PC-3 (cell line): ENCODE results near the gene NTM. TPM values are rescaled to one million over a fixed set of nuclear protein-coding genes. Genes with fewer than 3 reads are reported as not detected.

Experiments used
- ATAC-seq: fragments of 200-7000 bp; cut with Tn5 transposase; 2 replicates; pipeline ENCODE4 v1.9.1; 2020; ENCODE audit warnings: mild to moderate bottlenecking, moderate library complexity
- BruUV-seq: library from RNA; stranded (reverse); fragments of 400-500 nt; replicated peaks from 2 replicates; lab custom pipeline; 2021; lab: Mats Ljungman, UMichigan
- CTCF ChIA-PET: fragments of 300-600 bp; sonication (Branson Sonifier 250); formaldehyde crosslinking; loops from one replicate; lab custom pipeline; 2022; ENCODE audit warnings: antibody characterized with exemption; lab: Charles Lee
- POLR2A ChIA-PET: fragments of 300-600 bp; sonication (Branson Sonifier 250); formaldehyde crosslinking; loops from one replicate; lab custom pipeline; 2022; ENCODE audit warnings: antibody characterized with exemption; ENCODE audit not compliant: unreplicated experiment; lab: Charles Lee
- DNase-seq: peaks from one replicate; pipeline ENCODE4 v3.0.0-alpha.2; 2015
- H2AFZ ChIP-seq: fragments of 300-600 bp; sonication (generic); 2 replicates; pipeline ENCODE4 v1.6.0; 2016; ENCODE audit warnings: antibody characterized with exemption, low read length
- H3F3A ChIP-seq: fragments of 300-600 bp; sonication (generic); one replicate; pipeline ENCODE4 v1.6.0; 2017; ENCODE audit warnings: antibody characterized with exemption, low read length, control low read depth, mild to moderate bottlenecking; ENCODE audit not compliant: unreplicated experiment
- H3K27ac ChIP-seq: fragments of 300-600 bp; sonication (generic); 2 replicates; pipeline ENCODE4 v1.5.1; 2016; ENCODE audit warnings: mild to moderate bottlenecking, low read length
- H3K27me3 ChIP-seq: fragments of 300-600 bp; sonication (generic); 2 replicates; pipeline ENCODE4 v1.6.1; 2016; ENCODE audit warnings: low read length, mixed read lengths
- H3K36me3 ChIP-seq: fragments of 300-600 bp; sonication (generic); 2 replicates; pipeline ENCODE4 v1.6.1; 2016; ENCODE audit warnings: low read depth, mixed run types, low read length, mixed read lengths
- H3K4me1 ChIP-seq: fragments of 300-600 bp; sonication (generic); 2 replicates; pipeline ENCODE4 v1.5.1; 2016; ENCODE audit warnings: low read length; ENCODE audit not compliant: insufficient read depth
- H3K4me2 ChIP-seq: fragments of 300-600 bp; sonication (generic); 2 replicates; pipeline ENCODE4 v1.6.0; 2016; ENCODE audit warnings: low read length
- H3K4me3 ChIP-seq: fragments of 300-600 bp; sonication (generic); 2 replicates; pipeline ENCODE4 v1.5.1; 2016; ENCODE audit warnings: mild to moderate bottlenecking, low read length, mixed read lengths
- H3K79me2 ChIP-seq: fragments of 300-600 bp; sonication (generic); 2 replicates; pipeline ENCODE4 v1.6.1; 2017; ENCODE audit warnings: low read length, mixed read lengths
- H3K9ac ChIP-seq: fragments of 300-600 bp; sonication (generic); 2 replicates; pipeline ENCODE4 v1.6.0; 2016; ENCODE audit warnings: mild to moderate bottlenecking, low read length
- H3K9me2 ChIP-seq: fragments of 300-600 bp; sonication (generic); replicated peaks from 2 replicates; pipeline ENCODE4 v1.6.1; 2016; ENCODE audit warnings: mixed run types, low read length, mixed read lengths
- H3K9me3 ChIP-seq: fragments of 300-600 bp; sonication (generic); 2 replicates; pipeline ENCODE4 v1.6.1; 2016; ENCODE audit warnings: low read length, mixed read lengths
- H4K20me1 ChIP-seq: fragments of 300-600 bp; sonication (generic); 2 replicates; pipeline ENCODE4 v1.6.1; 2016; ENCODE audit warnings: low read length, mixed read lengths
- CTCF ChIP-seq: fragments of 300-600 bp; sonication (generic); conservative IDR thresholded peaks from 2 replicates; pipeline ENCODE4 v1.5.1; 2017; ENCODE audit warnings: antibody characterized with exemption, low read depth, mild to moderate bottlenecking, low read length
- EZH2 ChIP-seq: fragments of 300-600 bp; sonication (generic); IDR thresholded peaks from one replicate; pipeline ENCODE4 v1.6.1; 2017; ENCODE audit warnings: antibody characterized with exemption, mild to moderate bottlenecking, low read length; ENCODE audit not compliant: unreplicated experiment
- EZH2phosphoT487 ChIP-seq: fragments of 300-600 bp; sonication (generic); IDR thresholded peaks from 2 replicates; pipeline ENCODE4 v1.6.1; 2018; ENCODE audit warnings: mild to moderate bottlenecking, antibody characterized with exemption, low read length, borderline replicate concordance
- intact Hi-C: fragments of 100-400 bp; cut with micrococcal nuclease; formaldehyde crosslinking; loops from 2 replicates; pipeline ENCODE4 v1.9.0; 2023
- total RNA-seq: library from RNA; depleted of rRNA; stranded (reverse); fragments of >200 nt; gene quantifications from 2 replicates; pipeline ENCODE4 v1.2.3, GENCODE V29; 2014

The NTM gene
- total RNA-seq, 1 experiment from 2014 or later, result not detected

GRCh38 chr11:131685906-131686305, 315.5 kb downstream of the NTM start:
- intact Hi-C loops, result no loop called here
- CTCF ChIA-PET, result no interaction called here
- BruUV-seq, result no TSS peak

GRCh38 chr11:131686836-131687235, 316.4 kb downstream of the NTM start:
- H4K20me1 ChIP-seq, result no peaks in the 10 kb centered on the region
- BruUV-seq, result no TSS peak
- DNase-seq, result no peak
- no peak overlapping the region for H3K9ac ChIP-seq
- H3K36me3 ChIP-seq, result no peaks in the 10 kb centered on the region
- H3K27ac ChIP-seq, result no peak overlapping the region
- H3K27me3 ChIP-seq, result peaks cover 77% of the 10 kb centered on the region
- H3K4me2 ChIP-seq, result no peak overlapping the region
- H3K9me2 ChIP-seq, result no peaks in the 10 kb centered on the region
- TF ChIP-seq EZH2 (no peak), CTCF (no peak), EZH2phosphoT487 (no peak)
- no peaks in the 10 kb centered on the region for H3K79me2 ChIP-seq
- no peaks in the 10 kb centered on the region for H3K4me1 ChIP-seq
- intact Hi-C loops, result no loop called here
- no peak overlapping the region for H2AFZ ChIP-seq
- CTCF ChIA-PET, result no interaction called here
- POLR2A ChIA-PET, result no interaction called here
- H3K4me3 ChIP-seq, result no peak overlapping the region
- H3K9me3 ChIP-seq, result no peaks in the 10 kb centered on the region; the same call in 1 of the 2 replicates
- no peak for ATAC-seq
- no peaks in the 10 kb centered on the region for H3F3A ChIP-seq

More at GRCh38 chr11:131685906-131686305, 315.5 kb downstream of the NTM start:
- Histone ChIP-seq H3K27me3 (peaks cover 78% of the 10 kb centered on the region), H3K4me1 (no peaks in the 10 kb centered on the region), H2AFZ (no peak overlapping the region), H3K36me3 (no peaks in the 10 kb centered on the region), H3K4me2 (no peak overlapping the region), H3K4me3 (no peak overlapping the region), H4K20me1 (no peaks in the 10 kb centered on the region), H3K27ac (no peak overlapping the region), H3F3A (no peaks in the 10 kb centered on the region), H3K9me2 (no peaks in the 10 kb centered on the region), H3K9me3 (no peaks in the 10 kb centered on the region; the same call in 1 of the 2 replicates), H3K79me2 (no peaks in the 10 kb centered on the region), H3K9ac (no peak overlapping the region)
- no peak for DNase-seq
- no peak for ATAC-seq
- TF ChIP-seq EZH2phosphoT487 (no peak), EZH2 (no peak), CTCF (no peak)
- POLR2A ChIA-PET, result no interaction called here

- Histone ChIP-seq H3K9me2 (no peaks in the 10 kb centered on the region), H3K36me3 (no peaks in the 10 kb centered on the region), H3K27me3 (peaks cover 70% of the 10 kb centered on the region), H4K20me1 (no peaks in the 10 kb centered on the region), H3K27ac (no peak overlapping the region), H3K4me1 (no peaks in the 10 kb centered on the region), H3K4me3 (no peak overlapping the region), H3K9me3 (no peaks in the 10 kb centered on the region; the same call in 1 of the 2 replicates), H2AFZ (no peak overlapping the region), H3K4me2 (no peak overlapping the region), H3K79me2 (no peaks in the 10 kb centered on the region), H3F3A (no peaks in the 10 kb centered on the region), H3K9ac (no peak overlapping the region)
- TF ChIP-seq EZH2phosphoT487 (no peak), EZH2 (no peak), CTCF (no peak)
- no TSS peak for BruUV-seq
- DNase-seq (no peak), ATAC-seq (no peak)
- ChIA-PET CTCF (no interaction called here), POLR2A (no interaction called here)
- intact Hi-C loops, result no loop called here
Measured at GRCh38 chr11:131687291-131688047, 317.1 kb downstream of the NTM start.
